Measurements from ENCODE around the gene FHOD3.

DNA sequence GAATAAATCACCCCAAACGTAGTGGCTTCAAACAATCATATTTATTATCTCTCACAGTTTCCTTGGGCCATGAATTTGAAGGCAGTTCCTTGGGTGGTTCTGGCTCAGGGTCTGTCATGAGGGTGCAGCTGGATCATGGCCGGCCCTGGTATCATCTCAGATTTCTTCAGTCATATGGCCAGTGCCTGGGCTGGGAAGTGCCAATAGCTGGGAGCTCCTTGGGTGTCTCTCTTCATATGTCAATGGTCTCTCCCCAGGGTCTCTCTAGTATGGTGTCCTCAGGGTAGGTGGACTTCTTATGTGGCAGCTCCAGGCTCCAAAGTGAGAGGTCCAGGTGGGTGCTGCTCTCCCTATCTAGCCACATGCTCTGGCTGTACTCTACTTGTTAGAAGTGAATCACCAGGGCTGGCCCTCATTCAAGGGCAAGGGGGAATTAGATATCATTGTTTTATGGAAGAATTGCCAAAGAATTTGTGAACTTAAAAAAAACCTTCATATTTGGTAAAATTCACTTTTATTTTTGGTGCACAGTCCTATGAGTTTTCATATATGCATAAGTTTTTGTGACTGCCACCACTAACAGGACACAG lies 15.4 kb downstream of the FHOD3 start:
- TF ChIP-seq, protein P1, sequence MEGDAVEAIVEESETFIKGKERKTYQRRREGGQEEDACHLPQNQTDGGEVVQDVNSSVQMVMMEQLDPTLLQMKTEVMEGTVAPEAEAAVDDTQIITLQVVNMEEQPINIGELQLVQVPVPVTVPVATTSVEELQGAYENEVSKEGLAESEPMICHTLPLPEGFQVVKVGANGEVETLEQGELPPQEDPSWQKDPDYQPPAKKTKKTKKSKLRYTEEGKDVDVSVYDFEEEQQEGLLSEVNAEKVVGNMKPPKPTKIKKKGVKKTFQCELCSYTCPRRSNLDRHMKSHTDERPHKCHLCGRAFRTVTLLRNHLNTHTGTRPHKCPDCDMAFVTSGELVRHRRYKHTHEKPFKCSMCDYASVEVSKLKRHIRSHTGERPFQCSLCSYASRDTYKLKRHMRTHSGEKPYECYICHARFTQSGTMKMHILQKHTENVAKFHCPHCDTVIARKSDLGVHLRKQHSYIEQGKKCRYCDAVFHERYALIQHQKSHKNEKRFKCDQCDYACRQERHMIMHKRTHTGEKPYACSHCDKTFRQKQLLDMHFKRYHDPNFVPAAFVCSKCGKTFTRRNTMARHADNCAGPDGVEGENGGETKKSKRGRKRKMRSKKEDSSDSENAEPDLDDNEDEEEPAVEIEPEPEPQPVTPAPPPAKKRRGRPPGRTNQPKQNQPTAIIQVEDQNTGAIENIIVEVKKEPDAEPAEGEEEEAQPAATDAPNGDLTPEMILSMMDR (IDR thresholded peaks at IDR 0.05; ENCODE audit: low read depth, low read length, missing input control): no peak
- TF ChIP-seq JUND (IDR thresholded peaks at IDR 0.05): no peak
- TF ChIP-seq TAF1 (conservative IDR thresholded peaks at IDR 0.05): no peak
- TF ChIP-seq, protein P2, sequence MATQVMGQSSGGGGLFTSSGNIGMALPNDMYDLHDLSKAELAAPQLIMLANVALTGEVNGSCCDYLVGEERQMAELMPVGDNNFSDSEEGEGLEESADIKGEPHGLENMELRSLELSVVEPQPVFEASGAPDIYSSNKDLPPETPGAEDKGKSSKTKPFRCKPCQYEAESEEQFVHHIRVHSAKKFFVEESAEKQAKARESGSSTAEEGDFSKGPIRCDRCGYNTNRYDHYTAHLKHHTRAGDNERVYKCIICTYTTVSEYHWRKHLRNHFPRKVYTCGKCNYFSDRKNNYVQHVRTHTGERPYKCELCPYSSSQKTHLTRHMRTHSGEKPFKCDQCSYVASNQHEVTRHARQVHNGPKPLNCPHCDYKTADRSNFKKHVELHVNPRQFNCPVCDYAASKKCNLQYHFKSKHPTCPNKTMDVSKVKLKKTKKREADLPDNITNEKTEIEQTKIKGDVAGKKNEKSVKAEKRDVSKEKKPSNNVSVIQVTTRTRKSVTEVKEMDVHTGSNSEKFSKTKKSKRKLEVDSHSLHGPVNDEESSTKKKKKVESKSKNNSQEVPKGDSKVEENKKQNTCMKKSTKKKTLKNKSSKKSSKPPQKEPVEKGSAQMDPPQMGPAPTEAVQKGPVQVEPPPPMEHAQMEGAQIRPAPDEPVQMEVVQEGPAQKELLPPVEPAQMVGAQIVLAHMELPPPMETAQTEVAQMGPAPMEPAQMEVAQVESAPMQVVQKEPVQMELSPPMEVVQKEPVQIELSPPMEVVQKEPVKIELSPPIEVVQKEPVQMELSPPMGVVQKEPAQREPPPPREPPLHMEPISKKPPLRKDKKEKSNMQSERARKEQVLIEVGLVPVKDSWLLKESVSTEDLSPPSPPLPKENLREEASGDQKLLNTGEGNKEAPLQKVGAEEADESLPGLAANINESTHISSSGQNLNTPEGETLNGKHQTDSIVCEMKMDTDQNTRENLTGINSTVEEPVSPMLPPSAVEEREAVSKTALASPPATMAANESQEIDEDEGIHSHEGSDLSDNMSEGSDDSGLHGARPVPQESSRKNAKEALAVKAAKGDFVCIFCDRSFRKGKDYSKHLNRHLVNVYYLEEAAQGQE (IDR thresholded peaks at IDR 0.05): no peak
- no peak for TF ChIP-seq GABPA (IDR thresholded peaks at IDR 0.05 in 1 of 2, conservative IDR thresholded peaks at IDR 0.05 in 1 of 2)
- TF ChIP-seq, protein P3, sequence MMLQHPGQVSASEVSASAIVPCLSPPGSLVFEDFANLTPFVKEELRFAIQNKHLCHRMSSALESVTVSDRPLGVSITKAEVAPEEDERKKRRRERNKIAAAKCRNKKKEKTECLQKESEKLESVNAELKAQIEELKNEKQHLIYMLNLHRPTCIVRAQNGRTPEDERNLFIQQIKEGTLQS (IDR thresholded peaks at IDR 0.05): no peak
- TF ChIP-seq RAD21 (IDR thresholded peaks at IDR 0.05): no peak
